IMR-90 (cell line): ENCODE results near the gene GLI1. TPM values are rescaled to one million over a fixed set of nuclear protein-coding genes. Genes with fewer than 3 reads are reported as not detected.

ENCODE experiments used
- ATAC-seq: fragments of 200-7000 bp; cut with Tn5 transposase; 2 replicates; pipeline ENCODE4 v1.9.1; 2020; ENCODE audit warnings: low read depth, mild to moderate bottlenecking, moderate library complexity
- BruUV-seq: library from RNA; stranded (reverse); fragments of 400-500 nt; replicated peaks from 2 replicates; lab custom pipeline; 2021; lab: Mats Ljungman, UMichigan
- CTCF ChIA-PET: fragments of 300-600 bp; formaldehyde crosslinking; extraction: SDS; loops from one replicate; lab custom pipeline; 2021; ENCODE audit warnings: antibody characterized with exemption; lab: Yijun Ruan, JAX
- POLR2A ChIA-PET: fragments of 300-600 bp; sonication (Branson Sonifier 250); formaldehyde crosslinking; loops from one replicate; lab custom pipeline; 2022; ENCODE audit warnings: antibody characterized with exemption; ENCODE audit not compliant: unreplicated experiment; lab: Charles Lee
- DNase-seq: peaks from one replicate; pipeline ENCODE4 v3.0.0; 2013
- H2AFZ ChIP-seq: replicated peaks from 2 replicates; pipeline ENCODE3; 2013; ENCODE audit warnings: low read length, mild to moderate bottlenecking; ENCODE audit not compliant: poor library complexity
- H2AK5ac ChIP-seq: 2 replicates; pipeline ENCODE4 v1.6.1; 2013; ENCODE audit warnings: low read depth, low read length, inconsistent platforms
- H2AK9ac ChIP-seq: replicated peaks from 2 replicates; pipeline ENCODE3; 2013; ENCODE audit warnings: mild to moderate bottlenecking, low read depth, low read length, moderate library complexity; ENCODE audit not compliant: poor library complexity
- H2BK120ac ChIP-seq: 2 replicates; pipeline ENCODE4 v1.6.1; 2013; ENCODE audit warnings: low read depth, low read length, inconsistent platforms
- H2BK15ac ChIP-seq: 3 replicates; pipeline ENCODE4 v1.6.1; 2013; ENCODE audit warnings: low read depth, low read length, inconsistent platforms
- H2BK20ac ChIP-seq: 2 replicates; pipeline ENCODE4 v1.6.1; 2013; ENCODE audit warnings: low read depth, mild to moderate bottlenecking, inconsistent platforms, low read length, moderate library complexity
- H2BK5ac ChIP-seq: 2 replicates; pipeline ENCODE4 v1.6.1; 2013; ENCODE audit warnings: mild to moderate bottlenecking, low read depth, low read length, inconsistent platforms; ENCODE audit not compliant: poor library complexity, severe bottlenecking
- H3K14ac ChIP-seq: replicated peaks from 2 replicates; pipeline ENCODE4 v1.6.1; 2013; ENCODE audit warnings: low read depth, low read length, inconsistent platforms
- H3K18ac ChIP-seq: 2 replicates; pipeline ENCODE4 v1.6.1; 2013; ENCODE audit warnings: low read depth, low read length, control low read depth
- H3K23ac ChIP-seq: 2 replicates; pipeline ENCODE4 v1.6.1; 2013; ENCODE audit warnings: low read depth, low read length, inconsistent platforms
- H3K27ac ChIP-seq: 2 replicates; pipeline ENCODE4 v1.5.1; 2013; ENCODE audit warnings: mild to moderate bottlenecking, control low read depth, low read length; ENCODE audit not compliant: insufficient read depth
- H3K27me3 ChIP-seq: 2 replicates; pipeline ENCODE4 v1.6.1; 2013; ENCODE audit warnings: low read length; ENCODE audit not compliant: control insufficient read depth, insufficient read depth
- H3K36me3 ChIP-seq: 2 replicates; pipeline ENCODE4 v1.6.1; 2013; ENCODE audit warnings: low read length, mixed read lengths; ENCODE audit not compliant: control insufficient read depth, insufficient read depth
- H3K4ac ChIP-seq: 2 replicates; pipeline ENCODE4 v1.6.1; 2013; ENCODE audit warnings: low read depth, low read length, inconsistent platforms
- H3K4me1 ChIP-seq: 2 replicates; pipeline ENCODE4 v1.6.1; 2013; ENCODE audit warnings: low read length, mixed read lengths; ENCODE audit not compliant: control insufficient read depth, insufficient read depth
- H3K4me2 ChIP-seq: 2 replicates; pipeline ENCODE4 v1.6.1; 2013; ENCODE audit warnings: low read depth, mild to moderate bottlenecking, control low read depth, low read length, moderate library complexity
- H3K4me3 ChIP-seq: 2 replicates; pipeline ENCODE4 v1.5.1; 2013; ENCODE audit warnings: low read depth, mild to moderate bottlenecking, control low read depth, low read length, moderate library complexity; ENCODE audit not compliant: insufficient read depth
- H3K56ac ChIP-seq: 2 replicates; pipeline ENCODE4 v1.6.1; 2013; ENCODE audit warnings: low read length, inconsistent platforms; ENCODE audit not compliant: insufficient read depth; ENCODE audit errors: extremely low read depth
- H3K79me1 ChIP-seq, 2 experiments: 2 replicates each; pipeline ENCODE4 v1.6.1; 2013; ENCODE audit warnings: low read length in 2 of 2, inconsistent platforms in 1 of 2, low read depth in 1 of 2
- H3K9ac ChIP-seq: 2 replicates; pipeline ENCODE4 v1.6.1; 2013; ENCODE audit warnings: low read depth, low read length, control low read depth
- H3K9me1 ChIP-seq: 2 replicates; pipeline ENCODE4 v1.6.1; 2013; ENCODE audit warnings: low read length, inconsistent platforms; ENCODE audit not compliant: insufficient read depth
- H3K9me3 ChIP-seq: 2 replicates; pipeline ENCODE4 v1.6.1; 2013; ENCODE audit warnings: low read length; ENCODE audit not compliant: control insufficient read depth, insufficient read depth
- H4K20me1 ChIP-seq: 2 replicates; pipeline ENCODE4 v1.6.1; 2013; ENCODE audit warnings: low read length, inconsistent platforms; ENCODE audit not compliant: insufficient read depth
- H4K5ac ChIP-seq: 2 replicates; pipeline ENCODE4 v1.6.1; 2013; ENCODE audit warnings: mild to moderate bottlenecking, low read depth, low read length, control low read depth
- H4K8ac ChIP-seq, 2 experiments: 2 replicates each; pipeline ENCODE4 v1.6.1; 2013; ENCODE audit warnings: low read depth in 2 of 2, low read length in 2 of 2, control low read depth in 1 of 2, inconsistent platforms in 1 of 2
- H4K91ac ChIP-seq: 2 replicates; pipeline ENCODE4 v1.6.1; 2013; ENCODE audit warnings: low read depth, low read length, inconsistent platforms; ENCODE audit not compliant: insufficient read depth
- BHLHE40 ChIP-seq: fragments of 150-350 bp; IDR thresholded peaks from 2 replicates; pipeline ENCODE4 v1.6.1; 2016; ENCODE audit warnings: mild to moderate bottlenecking, low read depth, low read length
- CEBPB ChIP-seq: IDR thresholded peaks from 2 replicates; pipeline ENCODE4 v1.6.1; 2012; ENCODE audit warnings: low read depth, low read length, improper control_type of control experiment
- CHD1 ChIP-seq: IDR thresholded peaks from 2 replicates; pipeline ENCODE4 v1.6.1; 2012; ENCODE audit warnings: low read depth, low read length, improper control_type of control experiment
- FOS ChIP-seq: fragments of 150-350 bp; IDR thresholded peaks from 2 replicates; pipeline ENCODE4 v1.6.1; 2016; ENCODE audit warnings: low read depth, low read length
- MAFK ChIP-seq: IDR thresholded peaks from 2 replicates; pipeline ENCODE4 v1.6.1; 2012; ENCODE audit warnings: low read depth, low read length, improper control_type of control experiment
- MAZ ChIP-seq: IDR thresholded peaks from 2 replicates; pipeline ENCODE4 v1.6.1; 2012; ENCODE audit warnings: low read depth, mild to moderate bottlenecking, low read length, improper control_type of control experiment, moderate library complexity, borderline replicate concordance
- MXI1 ChIP-seq: IDR thresholded peaks from 2 replicates; pipeline ENCODE4 v1.6.1; 2012; ENCODE audit warnings: low read depth, mild to moderate bottlenecking, low read length, moderate library complexity, borderline replicate concordance
- NFE2L2 ChIP-seq: fragments of 150-350 bp; IDR thresholded peaks from 2 replicates; pipeline ENCODE4 v1.6.1; 2016; ENCODE audit warnings: low read depth, mild to moderate bottlenecking, low read length
- RAD21 ChIP-seq: IDR thresholded peaks from 2 replicates; pipeline ENCODE4 v1.6.1; 2012; ENCODE audit warnings: low read length, improper control_type of control experiment
- RCOR1 ChIP-seq: IDR thresholded peaks from 2 replicates; pipeline ENCODE4 v1.6.1; 2012; ENCODE audit warnings: mild to moderate bottlenecking, low read length, improper control_type of control experiment; ENCODE audit not compliant: insufficient replicate concordance
- RFX5 ChIP-seq: IDR thresholded peaks from 2 replicates; pipeline ENCODE4 v1.8.0; 2012; ENCODE audit warnings: low read depth, mild to moderate bottlenecking, low read length, moderate library complexity
- SMC3 ChIP-seq: fragments of 150-350 bp; IDR thresholded peaks from 2 replicates; pipeline ENCODE4 v1.6.1; 2016; ENCODE audit warnings: low read depth, mild to moderate bottlenecking, antibody characterized with exemption, low read length, moderate library complexity
- WGBS, 2 experiments: methylation state at CpG; one replicate each; pipeline versions ENCODE4 v1.1.5 to v1.1.7; 2013; ENCODE audit warnings: missing lambda C conversion rate in 2 of 2; ENCODE audit not compliant: insufficient read length in 1 of 2; ENCODE audit errors: extremely low coverage in 2 of 2; 5-methylcytosine and 5-hydroxymethylcytosine counted together
- dilution Hi-C: fragments of 300-500 bp; cut with HindIII; formaldehyde crosslinking; loops from one replicate; pipeline ENCODE4 v1.14.3; 2018; ENCODE audit warnings: low sequenced_read_pairs; ENCODE audit not compliant: unreplicated experiment
- in situ Hi-C: fragments of 300-500 bp; cut with MboI; formaldehyde crosslinking; loops from 3 replicates; pipeline ENCODE4 v1.14.3; 2019; ENCODE audit warnings: low sequenced_read_pairs, inconsistent platforms, mixed read lengths
- intact Hi-C: fragments of 100-400 bp; cut with micrococcal nuclease; formaldehyde crosslinking; loops from 2 replicates; pipeline ENCODE4 v1.10.0; 2022
- polyA plus RNA-seq, 3 experiments: library from polyadenylated mRNA; depleted of rRNA; stranded (reverse); fragments of >200 nt; gene quantifications; 2 replicates each; pipeline ENCODE4 v1.2.3, GENCODE V29; 2012; ENCODE audit warnings: low replicate concordance in 1 of 3
- total RNA-seq: library from RNA; depleted of rRNA; stranded (reverse); fragments of >200 nt; gene quantifications from 2 replicates; pipeline ENCODE4 v1.2.3, GENCODE V29; 2012

GLI1 gene
- total and polyA plus RNA-seq, 2 of the 4 experiments (the other 2 are of a cell fraction) = 1.3 to 3.8 TPM

DNA sequence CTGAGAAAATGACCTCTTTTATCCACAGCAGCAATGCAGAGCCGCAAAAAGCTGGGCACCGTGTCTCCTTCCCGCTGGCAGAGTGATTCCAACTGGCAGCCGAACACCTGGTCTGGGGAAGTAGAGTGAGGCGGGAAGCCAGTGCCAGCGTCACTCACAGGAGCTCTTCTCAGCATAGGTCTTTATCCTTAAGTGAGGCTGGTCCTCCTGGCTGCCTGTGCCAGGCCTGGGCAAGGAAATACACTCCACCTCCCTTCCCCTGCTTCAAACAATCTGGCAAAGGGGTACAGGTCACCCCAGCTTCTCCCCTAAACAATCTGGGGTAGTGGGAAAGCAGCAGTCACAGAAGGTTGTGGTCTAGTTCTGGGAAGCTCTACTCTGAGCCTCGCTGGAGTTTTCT lies 15.3 kb downstream of the GLI1 start:
- H3K9ac ChIP-seq = no peak overlapping the region
- H3K36me3 ChIP-seq = no peaks in the 10 kb centered on the region
- no peak overlapping the region for H2BK20ac ChIP-seq
- in situ Hi-C loops (no loop called here), intact Hi-C loops (no loop called here), dilution Hi-C loops (no loop called here)
- H3K4me2 ChIP-seq = no peak overlapping the region
- POLR2A ChIA-PET = no interaction called here
- no peak overlapping the region for H2BK120ac ChIP-seq
- peaks cover 57% of the 10 kb centered on the region for H3K27me3 ChIP-seq
- no peak overlapping the region for H4K5ac ChIP-seq
- no peak overlapping the region for H3K23ac ChIP-seq
- no peak overlapping the region for H3K27ac ChIP-seq
- no peak overlapping the region for H3K14ac ChIP-seq
- no peak overlapping the region for H2AK5ac ChIP-seq
- no peak overlapping the region for H2BK15ac ChIP-seq
- 0 out of 2 replicates have a peak, but pooled peaks cover 3% of the 10 kb centered on the region for H3K4me1 ChIP-seq
- H2BK5ac ChIP-seq = no peak overlapping the region
- ATAC-seq = no peak
- no peak overlapping the region for H3K4me3 ChIP-seq
- WGBS, 2 experiments = no CpG with 5 or more reads among the region's 7 CpGs
- H3K79me1 ChIP-seq = no peaks in the 10 kb centered on the region
- TF ChIP-seq FOS (no peak), CEBPB (no peak), CHD1 (no peak), MAFK (no peak), RAD21 (no peak), MAZ (no peak), SMC3 (no peak), RFX5 (no peak), MXI1 (no peak), BHLHE40 (no peak), RCOR1 (no peak), NFE2L2 (no peak)
- no peaks in the 10 kb centered on the region for H3K9me1 ChIP-seq
- H3K18ac ChIP-seq = no peak overlapping the region
- DNase-seq = no peak
- BruUV-seq = no TSS peak
- no peak overlapping the region for H3K4ac ChIP-seq
- H4K20me1 ChIP-seq = no peaks in the 10 kb centered on the region
- H4K8ac ChIP-seq = no peak overlapping the region
- CTCF ChIA-PET = interaction anchor here (1.1 to 1.9 kb wide), 4 partner anchors 12 to 20 kb away, joined by 3 to 8 read pairs (median 4); partner anchors contain the start of genes GLI1 and INHBE
- no peak overlapping the region for H2AK9ac ChIP-seq
- no peak overlapping the region for H4K91ac ChIP-seq
- H3K9me3 ChIP-seq = no peaks in the 10 kb centered on the region; the same call in 1 of the 2 replicates
- no peak overlapping the region for H3K56ac ChIP-seq
- H2AFZ ChIP-seq = peak overlapping the region; percentile 39
